GM21786 (cell line): ENCODE data around the gene BCCIP.

ENCODE experiments used
- ATAC-seq: cut with Tn5 transposase; IDR thresholded peaks from one replicate; pipeline ENCODE4 v1.9.1; 2021; ENCODE audit not compliant: unreplicated experiment

The BCCIP gene

GRCh38 chr10:125822878-125823662 is at the start of gene BCCIP, which contains the start of gene UROS:
TSS of gene BCCIP (plus strand) at chr10:125823546. CDS start at chr10:125823558, 12 bp downstream.
TSS of gene UROS (minus strand) at chr10:125823258. CDS start at chr10:125816499, 6,759 bp downstream.
- ATAC-seq = peak; percentile 72

- ATAC-seq = no peak
Measured at GRCh38 chr10:125773687-125774543, 49.4 kb upstream of the BCCIP start.

GRCh38 chr10:125774581-125775191 is 48.7 kb upstream of the BCCIP start:
- no peak for ATAC-seq

- no peak for ATAC-seq
Measured at GRCh38 chr10:125775491-125776106, 47.7 kb upstream of the BCCIP start, which contains the start of gene MMP21. TSS of gene MMP21 (minus strand) at chr10:125775821. CDS start at chr10:125775821, 0 bp downstream.

GRCh38 chr10:125777806-125778205 is 45.5 kb upstream of the BCCIP start:
- no peak for ATAC-seq

DNA sequence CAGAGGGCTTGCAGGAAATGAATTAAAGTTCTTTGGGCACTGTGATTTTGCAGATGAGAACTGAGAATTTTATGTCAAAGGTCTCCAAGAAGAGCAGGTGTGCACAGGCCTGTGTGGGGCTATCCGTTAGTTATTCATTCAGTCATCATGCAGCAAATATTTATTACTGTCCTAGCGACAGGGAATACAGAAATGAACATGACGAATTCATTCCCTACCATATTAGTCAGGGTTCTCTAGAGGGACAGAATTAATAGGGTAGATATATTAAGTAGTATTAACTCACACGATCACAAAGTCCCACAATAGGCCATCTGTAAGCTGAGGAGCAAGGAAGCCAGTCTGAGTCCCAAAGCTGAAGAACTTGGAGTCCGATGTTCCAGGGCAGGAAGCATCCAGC is 44.8 kb upstream of the BCCIP start:
- no peak for ATAC-seq

- no peak for ATAC-seq
Measured at GRCh38 chr10:125779403-125780327, 43.7 kb upstream of the BCCIP start.

GRCh38 chr10:125781374-125781773 is 42.0 kb upstream of the BCCIP start:
- no peak for ATAC-seq

DNA sequence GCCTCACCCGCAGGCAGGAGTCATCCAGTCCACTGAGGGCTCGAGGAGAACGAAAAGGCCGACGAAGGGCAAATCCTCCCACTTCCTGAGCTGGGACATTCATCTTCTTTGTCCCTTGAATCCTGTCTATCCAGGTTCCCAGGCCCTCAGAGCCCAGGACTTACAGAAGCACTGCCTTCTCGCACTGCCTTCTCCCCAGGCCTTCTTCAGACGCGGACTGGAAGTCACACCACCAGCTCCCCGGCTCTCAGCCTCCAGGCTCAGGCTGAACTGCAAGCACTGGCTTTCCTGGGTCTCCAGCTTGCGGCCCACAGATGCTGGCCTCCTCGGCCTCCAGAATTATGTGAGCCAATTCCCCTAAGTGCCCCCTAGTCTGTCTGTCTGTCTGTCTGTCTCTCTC is 41.3 kb upstream of the BCCIP start:
- ATAC-seq = no peak

- ATAC-seq = no peak
Measured at GRCh38 chr10:125782616-125783015, 40.7 kb upstream of the BCCIP start.

DNA sequence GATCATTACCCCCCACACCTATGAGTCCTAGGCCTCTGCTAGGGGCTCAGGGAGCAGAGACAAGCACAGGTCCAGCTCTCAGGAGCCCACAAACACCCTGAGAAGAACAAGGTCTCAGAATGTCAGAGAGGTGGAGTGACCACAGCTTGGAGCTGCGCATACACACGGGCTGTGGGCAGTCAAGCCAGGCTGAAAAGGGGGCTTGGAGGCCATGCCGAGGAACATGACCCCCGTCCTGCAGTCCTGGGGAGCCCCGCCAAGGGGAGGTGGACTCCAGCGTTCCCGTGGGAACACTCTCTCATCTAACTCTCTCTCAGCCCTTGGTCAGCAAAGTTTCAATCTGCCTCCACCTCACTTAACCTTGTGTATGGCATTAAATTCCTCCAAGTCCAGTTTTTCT is 39.9 kb upstream of the BCCIP start:
- ATAC-seq = no peak

DNA sequence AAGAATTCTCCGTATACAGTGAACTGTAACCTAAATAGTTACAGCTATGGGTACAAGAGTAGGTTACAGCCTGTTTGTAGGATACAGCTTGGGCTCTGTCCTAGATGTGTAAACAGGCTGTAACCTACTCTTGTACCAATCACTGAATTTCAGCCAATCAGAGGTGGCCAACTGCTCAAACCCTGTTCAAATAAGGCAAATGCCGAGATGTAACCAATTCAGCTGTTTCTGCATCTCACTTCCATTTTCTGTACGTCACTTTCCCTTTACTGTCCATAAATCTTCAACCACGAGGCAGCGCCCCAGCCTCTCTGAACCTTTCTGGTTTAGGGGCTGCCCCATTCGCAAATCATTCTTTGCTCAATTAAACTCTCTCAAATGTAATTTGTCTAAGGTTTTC is 39.4 kb upstream of the BCCIP start:
- ATAC-seq = peak; percentile 74

DNA sequence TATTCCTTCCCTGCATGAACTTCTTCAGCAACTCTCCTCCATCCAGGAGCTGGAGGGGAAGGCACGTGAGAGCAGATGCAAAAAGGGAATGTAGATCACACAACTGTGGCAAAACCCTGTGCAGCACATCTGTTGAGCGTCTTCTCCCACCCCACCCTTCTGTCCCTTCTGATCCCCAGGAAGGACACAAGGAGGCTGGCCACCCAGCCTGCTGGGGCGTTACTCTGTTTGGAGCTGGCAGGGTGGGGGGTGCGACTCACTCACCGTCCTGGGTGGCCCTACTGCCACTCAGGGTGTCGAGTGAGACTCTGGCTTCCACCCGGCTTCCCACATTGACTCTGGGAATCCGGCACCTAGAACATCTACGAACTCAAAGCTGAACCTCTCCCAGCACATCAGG is 37.6 kb upstream of the BCCIP start:
- ATAC-seq = no peak

DNA sequence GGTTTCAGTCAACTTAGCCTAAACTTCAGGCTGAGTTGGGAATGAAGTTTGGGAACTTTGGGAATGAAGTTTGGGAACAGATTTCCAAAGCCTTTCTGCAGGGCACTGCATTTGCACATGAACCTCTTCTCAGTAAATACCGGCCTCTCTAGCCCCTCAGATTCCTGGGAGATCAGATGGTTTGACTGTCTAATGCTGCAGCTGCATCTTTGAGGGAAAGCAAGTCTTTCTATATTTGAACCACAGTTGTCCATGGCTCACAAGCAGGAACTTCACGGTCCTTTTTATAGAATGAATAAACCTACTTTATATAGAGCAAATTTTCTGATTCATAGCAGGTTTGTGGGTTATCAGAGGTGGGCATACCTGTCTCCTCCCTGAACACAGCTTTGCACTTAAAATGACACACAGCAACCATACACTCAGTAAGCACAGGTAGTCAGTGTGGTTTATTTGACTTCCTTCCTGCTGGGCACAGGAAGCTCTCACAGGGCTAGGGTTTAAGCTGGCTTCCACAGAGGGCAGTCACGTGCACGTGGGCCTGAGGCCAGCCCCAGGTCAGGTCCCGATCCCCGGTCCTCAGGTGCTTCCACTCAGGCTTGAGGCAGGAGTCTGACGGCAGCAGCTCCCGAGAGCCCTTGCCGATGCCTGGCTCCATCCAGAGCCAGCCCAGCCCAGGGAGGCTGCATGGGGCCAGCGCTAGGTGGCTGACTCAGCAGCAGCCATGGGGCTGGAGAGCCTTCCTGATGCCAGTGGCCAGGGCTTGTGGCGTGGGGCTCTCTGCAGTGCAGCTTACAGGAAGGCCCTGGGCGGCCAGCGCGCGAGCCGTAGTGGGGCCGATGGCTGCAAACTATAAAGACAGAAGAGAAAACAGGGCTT is 35.0 kb upstream of the BCCIP start:
- ATAC-seq = no peak

GRCh38 chr10:125792342-125793300 is 30.7 kb upstream of the BCCIP start:
- no peak for ATAC-seq

GRCh38 chr10:125795128-125795527 is 28.2 kb upstream of the BCCIP start:
- no peak for ATAC-seq

- ATAC-seq = no peak
Measured at GRCh38 chr10:125795637-125796190, 27.6 kb upstream of the BCCIP start.

GRCh38 chr10:125797424-125797823 is 25.9 kb upstream of the BCCIP start:
- ATAC-seq = no peak
